Glutamatergic neuron (in vitro differentiated cells): ENCODE measurements around the gene SPINDOC. TPM values are rescaled to one million over a fixed set of nuclear protein-coding genes. Genes with fewer than 3 reads are reported as not detected.

ENCODE experiments used
- DNase-seq: peaks from one replicate; pipeline ENCODE4 v3.0.0; 2022
- H3K27ac Mint-ChIP-seq: one replicate; pipeline ENCODE4 v1.8.0; 2020; ENCODE audit warnings: mild to moderate bottlenecking, mixed read lengths, inconsistent platforms; ENCODE audit not compliant: unreplicated experiment
- H3K27me3 Mint-ChIP-seq: one replicate; pipeline ENCODE4 v1.8.0; 2020; ENCODE audit warnings: mild to moderate bottlenecking, moderate library complexity, mixed read lengths, inconsistent platforms; ENCODE audit not compliant: unreplicated experiment
- H3K36me3 Mint-ChIP-seq: one replicate; pipeline ENCODE4 v1.8.0; 2020; ENCODE audit warnings: mild to moderate bottlenecking, mixed read lengths, inconsistent platforms; ENCODE audit not compliant: unreplicated experiment
- H3K4me1 Mint-ChIP-seq: one replicate; pipeline ENCODE4 v1.8.0; 2020; ENCODE audit warnings: mild to moderate bottlenecking, low read depth, mixed read lengths, inconsistent platforms; ENCODE audit not compliant: unreplicated experiment
- H3K4me3 Mint-ChIP-seq: one replicate; pipeline ENCODE4 v1.8.0; 2020; ENCODE audit warnings: mild to moderate bottlenecking, mixed read lengths, inconsistent platforms; ENCODE audit not compliant: unreplicated experiment
- H3K9me3 Mint-ChIP-seq: one replicate; pipeline ENCODE4 v1.8.0; 2020; ENCODE audit warnings: mild to moderate bottlenecking, moderate library complexity, mixed read lengths, inconsistent platforms; ENCODE audit not compliant: unreplicated experiment
- CTCF ChIP-seq: fragments of 200-600 bp; sonication (generic); IDR thresholded peaks from one replicate; pipeline ENCODE4 v1.5.0; 2021; ENCODE audit not compliant: partially characterized antibody, unreplicated experiment
- total RNA-seq: library from RNA; stranded (reverse); fragmentation: NEBNext Ultra II Directional; extraction: Animal tissue kit (Norgen Biotek cat#: 25700); gene quantifications from one replicate; pipeline ENCODE4 v1.2.1, GENCODE V29; 2021; ENCODE audit not compliant: unreplicated experiment

SPINDOC gene
- total RNA-seq, 1 donor from 2014 or later, result 83.7 TPM

GRCh38 chr11:63874511-63874910, 61.3 kb downstream of the SPINDOC start:
- Mint-ChIP-seq H3K27ac (no peak overlapping the region), H3K9me3 (peaks cover 6% of the 10 kb centered on the region), H3K36me3 (no peaks in the 10 kb centered on the region), H3K27me3 (peaks cover 6% of the 10 kb centered on the region), H3K4me1 (peaks cover 19% of the 10 kb centered on the region), H3K4me3 (no peak overlapping the region)
- no peak for DNase-seq
- TF ChIP-seq CTCF, result no peak

- no peak overlapping the region for H3K27ac Mint-ChIP-seq
- H3K36me3 Mint-ChIP-seq, result no peaks in the 10 kb centered on the region
- DNase-seq, result no peak
- TF ChIP-seq CTCF, result no peak
- H3K4me1 Mint-ChIP-seq, result peaks cover 28% of the 10 kb centered on the region
- peaks cover 5% of the 10 kb centered on the region for H3K27me3 Mint-ChIP-seq
- H3K4me3 Mint-ChIP-seq, result no peak overlapping the region
- peaks cover 9% of the 10 kb centered on the region for H3K9me3 Mint-ChIP-seq
These were observed 62.3 kb downstream of the SPINDOC start for GRCh38 chr11:63875506-63876065.

GRCh38 chr11:63876616-63877015, 63.4 kb downstream of the SPINDOC start:
- no peak for DNase-seq
- Mint-ChIP-seq H3K4me1 (peaks cover 31% of the 10 kb centered on the region), H3K36me3 (no peaks in the 10 kb centered on the region), H3K4me3 (no peak overlapping the region), H3K27me3 (peaks cover 3% of the 10 kb centered on the region), H3K27ac (no peak overlapping the region), H3K9me3 (peaks cover 12% of the 10 kb centered on the region)
- TF ChIP-seq CTCF, result no peak

Other genes starting within 250 kb of the SPINDOC start
- gene PLAAT3, start 199.0 kb upstream of the SPINDOC start, total RNA-seq, result 43.6 TPM
- 9.4 TPM for gene ATL3, start 142.1 kb upstream of the SPINDOC start, total RNA-seq
- gene RTN3, start 132.0 kb upstream of the SPINDOC start, total RNA-seq, result 338 TPM
- gene ZFTA, start 44.7 kb upstream of the SPINDOC start, total RNA-seq, result 216 TPM
- 76.8 TPM for gene MARK2, start 25.7 kb downstream of the SPINDOC start, total RNA-seq
- gene RCOR2, start 103.7 kb downstream of the SPINDOC start, total RNA-seq, result 286 TPM
- 68.0 TPM for gene NAA40, start 125.5 kb downstream of the SPINDOC start, total RNA-seq
- 289 TPM for gene COX8A, start 161.2 kb downstream of the SPINDOC start, total RNA-seq
- gene OTUB1, start 173.0 kb downstream of the SPINDOC start, total RNA-seq, result 126 TPM
- 3.7 TPM for gene FLRT1, start 222.5 kb downstream of the SPINDOC start, total RNA-seq